GM21737 (cell line): ENCODE data around the gene ACACA.

ENCODE experiments used
- ATAC-seq: cut with Tn5 transposase; IDR thresholded peaks from one replicate; pipeline ENCODE4 v1.9.1; 2021; ENCODE audit warnings: mild to moderate bottlenecking, moderate library complexity; ENCODE audit not compliant: unreplicated experiment

The ACACA gene

DNA sequence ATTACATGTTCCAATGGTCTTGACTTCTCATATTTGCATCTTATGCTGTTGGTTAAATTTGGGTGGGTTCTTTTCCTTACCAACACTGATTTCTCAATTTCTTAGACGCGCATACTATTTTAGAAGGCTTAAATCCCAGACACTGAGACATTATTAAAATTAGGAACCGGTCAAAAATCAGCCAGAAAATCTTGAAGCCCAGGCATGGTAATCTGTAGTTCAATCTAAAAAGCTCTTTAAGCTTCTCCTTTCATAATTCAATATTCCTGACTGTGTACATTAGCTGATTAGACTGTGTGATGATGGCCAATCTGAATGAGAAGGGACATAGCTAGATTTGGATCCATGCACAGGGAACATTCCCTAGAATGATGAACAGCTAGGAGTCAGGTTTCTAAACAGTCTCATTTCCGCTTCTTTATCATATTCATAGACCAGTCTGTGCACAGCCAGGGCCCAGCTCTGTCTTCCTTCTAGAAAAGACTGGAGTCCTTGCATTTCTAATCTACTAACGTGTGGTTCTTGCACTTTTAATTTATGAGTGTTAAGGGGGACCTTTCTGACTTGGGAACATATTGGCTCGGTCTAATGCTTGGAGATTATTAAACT, 268.6 kb downstream of the ACACA start:
- ATAC-seq: no peak

DNA sequence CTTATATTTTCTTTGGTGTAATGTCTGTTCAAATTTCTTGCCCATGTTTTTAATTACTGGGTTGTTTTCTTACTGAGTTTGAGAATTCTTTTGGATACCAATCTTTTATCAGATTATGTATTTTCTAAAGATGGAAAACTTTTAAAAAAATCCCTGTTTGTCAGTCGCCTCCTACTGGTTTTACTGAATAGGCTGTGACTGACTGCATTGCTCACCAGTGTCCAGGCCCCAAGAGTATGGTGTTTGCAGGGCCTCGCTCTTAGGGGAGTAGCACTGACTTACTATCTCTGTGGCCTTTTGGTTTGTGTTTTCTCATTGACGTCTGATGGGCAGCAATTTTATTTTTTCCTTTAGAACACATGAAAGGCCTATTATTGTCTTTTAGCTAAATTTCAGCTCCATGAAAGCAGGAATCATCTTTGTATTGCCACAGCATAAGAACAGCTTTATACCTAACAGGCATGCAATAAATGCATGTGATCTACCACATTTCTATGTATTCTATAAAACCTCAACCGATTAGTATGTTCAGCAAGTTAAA, 269.5 kb downstream of the ACACA start:
- ATAC-seq: no peak

DNA sequence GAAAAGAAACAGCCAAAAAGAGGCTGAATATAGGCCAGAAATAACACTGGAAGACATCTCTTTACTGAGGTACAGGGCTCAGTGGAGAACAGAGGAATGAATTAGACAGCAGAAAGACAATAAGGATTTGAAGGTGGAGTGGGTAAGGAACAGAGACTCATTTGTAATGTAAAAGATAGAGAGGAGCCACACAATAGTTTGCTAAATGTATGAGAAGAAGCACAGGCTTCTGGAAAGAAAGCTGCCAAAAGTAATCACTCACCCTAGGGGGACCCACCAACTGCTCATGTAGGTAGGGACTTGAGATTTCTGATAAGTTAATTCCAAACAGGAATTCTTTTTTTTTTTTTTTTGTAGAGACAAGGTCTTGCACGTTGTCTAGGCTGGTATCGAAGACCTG, 271.1 kb downstream of the ACACA start:
- no peak for ATAC-seq

DNA sequence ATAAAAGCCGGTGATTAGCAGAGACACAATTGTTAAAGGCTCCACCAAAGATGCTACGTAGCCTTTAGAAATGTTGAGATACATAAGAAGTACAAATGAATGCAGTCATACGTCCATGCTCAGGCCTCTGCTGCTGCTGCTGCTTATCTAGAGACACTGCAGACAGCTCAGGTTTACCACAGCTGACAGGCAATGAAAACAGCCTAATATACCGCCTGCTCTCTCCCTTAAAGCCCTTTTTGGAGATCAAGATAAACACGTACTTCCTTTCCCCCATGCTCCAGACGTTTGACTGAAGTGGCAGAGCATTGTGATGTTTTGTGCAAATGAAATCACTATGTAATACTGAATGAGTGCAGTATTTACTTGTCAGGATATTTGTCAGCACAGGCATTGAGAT, 272.6 kb downstream of the ACACA start:
- no peak for ATAC-seq

DNA sequence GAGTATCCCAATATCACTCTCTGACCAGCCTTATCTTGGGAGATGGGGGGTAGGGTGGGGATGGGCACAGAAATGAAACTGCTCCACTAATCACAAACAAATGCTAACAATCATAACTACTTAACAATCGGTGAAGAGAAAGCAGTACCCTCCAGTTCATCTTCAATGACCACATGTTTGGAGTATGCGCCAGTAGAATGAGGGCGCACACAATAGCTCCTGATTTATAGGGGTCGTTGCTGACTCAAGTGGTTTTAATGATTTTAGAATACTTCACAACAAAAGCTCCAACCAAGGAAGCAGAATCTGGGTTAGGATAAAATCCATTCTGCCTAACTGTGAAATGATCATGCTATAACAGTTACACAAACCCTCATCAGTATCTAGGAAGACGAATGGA, 273.5 kb downstream of the ACACA start:
- ATAC-seq: no peak

DNA sequence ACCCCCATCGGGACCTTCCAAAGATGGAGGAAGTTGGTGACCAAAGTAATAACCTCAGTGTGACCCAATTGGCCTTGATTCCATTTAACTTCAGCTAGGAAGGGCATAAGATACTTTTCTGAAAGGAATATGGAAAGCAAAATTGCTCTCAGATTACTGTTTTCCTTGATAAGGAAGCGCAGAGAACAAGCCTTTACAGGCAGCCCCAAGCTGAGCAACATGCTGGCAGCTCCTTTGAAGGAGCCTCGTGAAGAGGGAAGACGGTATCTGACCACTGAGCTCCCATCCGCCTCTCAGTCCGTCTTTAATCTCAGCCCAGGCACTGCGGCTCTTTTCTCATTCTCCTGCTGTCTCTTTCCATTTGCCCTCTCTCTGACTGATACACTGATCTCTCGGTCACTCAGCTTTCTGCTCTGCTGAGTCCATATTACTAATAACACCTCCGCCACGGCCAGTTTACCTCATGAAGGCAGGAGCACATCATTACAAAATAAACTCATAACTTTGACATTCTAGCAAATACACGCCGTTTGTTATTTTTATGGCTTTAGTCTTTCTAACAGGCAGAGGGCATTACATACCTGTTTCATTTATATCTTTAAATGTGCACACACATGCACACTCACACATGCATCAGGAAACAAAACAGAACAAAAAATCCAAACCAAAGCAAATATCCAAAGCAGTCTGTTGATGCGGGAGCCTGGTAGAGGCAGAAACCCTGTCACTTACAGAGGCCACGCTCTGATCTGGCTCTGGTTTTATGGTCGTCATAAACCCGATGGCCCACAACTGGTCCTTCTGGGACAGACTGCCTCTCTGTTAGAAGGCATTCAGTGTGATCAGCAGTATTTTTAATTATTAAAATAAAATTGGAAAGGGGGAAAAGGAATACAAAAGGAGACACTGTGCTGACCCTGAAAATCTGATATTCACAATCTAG, 274.7 kb downstream of the ACACA start:
- ATAC-seq: no peak

DNA sequence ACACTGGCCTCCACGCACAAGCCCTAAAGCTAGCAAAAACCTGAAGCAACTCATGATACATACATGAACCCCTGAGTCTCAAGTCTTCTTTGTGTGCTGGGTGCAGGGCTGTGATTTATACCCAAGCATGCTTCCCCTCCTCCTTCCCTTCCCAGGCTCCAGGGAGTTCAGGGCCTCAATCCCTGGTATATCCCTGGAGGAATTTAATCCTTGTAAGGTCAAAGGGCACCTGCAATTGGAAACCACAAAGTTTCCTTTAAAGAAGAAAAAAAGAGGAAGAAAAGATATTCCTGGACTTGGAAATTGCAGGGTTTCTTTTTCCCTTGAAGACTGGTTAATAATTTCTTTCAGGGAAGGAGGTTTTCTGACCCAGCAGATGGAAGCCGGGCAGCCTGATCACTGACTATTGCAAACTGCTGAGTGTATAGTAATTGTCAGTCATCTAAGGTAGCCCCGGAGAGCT, 275.6 kb downstream of the ACACA start:
- no peak for ATAC-seq

DNA sequence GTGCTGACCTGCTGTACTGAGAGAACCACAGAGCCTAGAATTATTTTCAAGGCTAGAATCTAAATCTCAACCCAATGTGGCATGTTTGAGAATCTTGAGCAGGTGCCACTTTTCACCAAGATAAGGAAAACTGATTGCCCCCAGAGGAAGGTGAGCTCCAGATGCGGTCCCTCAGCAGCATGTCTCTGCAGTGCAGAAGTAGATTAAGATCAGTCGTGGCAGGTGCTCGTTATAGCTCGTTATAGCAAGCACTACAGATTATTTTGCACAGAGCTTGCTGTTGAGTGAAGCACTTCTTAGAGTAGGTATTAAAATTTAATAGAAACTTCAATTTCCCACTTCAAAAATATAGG, 281.8 kb downstream of the ACACA start:
- ATAC-seq: no peak

DNA sequence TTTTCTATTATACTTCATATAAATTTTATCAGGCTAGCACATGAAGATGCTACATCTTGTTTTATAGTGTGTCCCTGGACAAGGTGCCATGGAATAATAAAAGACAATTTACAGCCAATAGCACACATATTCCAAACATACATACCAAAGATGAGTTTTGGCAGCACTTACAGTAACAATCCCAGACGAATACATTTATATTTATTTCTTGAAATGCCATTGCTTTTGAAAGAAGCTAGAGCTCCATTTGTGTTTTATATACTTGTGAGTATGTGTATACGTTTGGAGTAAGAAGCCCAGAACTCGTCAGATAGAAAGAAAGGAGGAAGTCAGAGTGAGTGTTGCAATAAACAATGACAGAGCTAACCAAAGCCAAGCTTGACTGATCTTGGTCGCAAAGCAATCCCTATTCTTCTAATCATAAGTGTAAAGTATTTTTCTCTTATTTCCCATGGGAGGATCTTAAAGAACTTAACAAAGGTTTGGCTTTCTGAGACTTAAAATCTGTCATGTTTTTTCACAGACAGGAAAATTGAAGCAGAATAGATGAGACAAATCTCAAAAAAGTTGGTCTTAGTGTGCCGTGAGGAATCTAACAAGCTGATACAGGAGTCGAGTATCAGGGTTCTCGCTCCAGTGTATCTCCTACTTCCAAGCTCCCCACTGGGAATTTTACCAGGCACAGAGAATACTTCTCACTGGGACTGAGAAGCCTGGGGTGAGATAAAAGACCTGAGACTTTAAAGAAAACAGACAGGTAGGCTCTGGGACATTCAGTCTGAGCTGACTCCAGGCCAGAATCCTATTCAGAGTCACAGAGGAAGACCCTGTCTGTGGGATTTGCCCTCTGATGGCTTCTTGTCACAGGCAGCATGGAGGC, 282.5 kb downstream of the ACACA start:
- no peak for ATAC-seq

DNA sequence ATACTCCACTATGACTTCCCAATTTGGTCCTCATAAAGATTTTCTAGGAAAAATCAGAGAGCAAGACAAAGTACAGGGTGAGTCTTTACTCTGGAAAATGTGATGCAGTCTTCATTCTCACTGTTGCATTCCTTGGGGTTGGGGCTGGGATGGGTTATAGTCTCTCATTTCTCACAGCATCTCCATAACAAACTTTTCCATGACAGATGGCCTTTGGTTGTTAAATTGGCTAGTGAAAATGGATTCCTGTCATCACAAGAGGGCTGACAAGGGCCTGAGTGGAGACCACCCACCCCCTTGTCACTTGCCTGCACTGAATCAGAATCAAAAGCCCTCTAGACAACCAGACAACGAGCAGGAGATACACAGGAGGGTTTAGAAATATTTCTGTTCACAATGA, 283.2 kb downstream of the ACACA start:
- no peak for ATAC-seq

DNA sequence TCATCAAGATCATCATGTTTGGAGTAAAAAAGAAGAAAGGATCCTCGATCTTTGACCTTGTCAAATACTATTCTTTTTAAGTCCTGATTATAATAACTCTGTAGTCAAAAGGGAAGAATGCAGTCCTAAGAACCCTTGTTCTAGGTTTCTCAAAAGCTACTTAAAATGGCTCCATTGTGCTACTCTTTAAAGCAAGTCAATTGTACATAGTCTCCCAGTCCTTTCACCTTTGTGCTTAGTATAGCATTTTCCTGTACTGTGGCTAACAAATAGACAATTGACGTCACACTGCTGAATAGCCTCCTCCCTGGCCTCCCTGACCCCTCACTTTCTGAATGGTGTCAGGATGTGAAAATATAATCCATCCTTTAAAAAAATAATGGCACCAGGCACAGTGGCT, 285.0 kb downstream of the ACACA start:
- no peak for ATAC-seq

DNA sequence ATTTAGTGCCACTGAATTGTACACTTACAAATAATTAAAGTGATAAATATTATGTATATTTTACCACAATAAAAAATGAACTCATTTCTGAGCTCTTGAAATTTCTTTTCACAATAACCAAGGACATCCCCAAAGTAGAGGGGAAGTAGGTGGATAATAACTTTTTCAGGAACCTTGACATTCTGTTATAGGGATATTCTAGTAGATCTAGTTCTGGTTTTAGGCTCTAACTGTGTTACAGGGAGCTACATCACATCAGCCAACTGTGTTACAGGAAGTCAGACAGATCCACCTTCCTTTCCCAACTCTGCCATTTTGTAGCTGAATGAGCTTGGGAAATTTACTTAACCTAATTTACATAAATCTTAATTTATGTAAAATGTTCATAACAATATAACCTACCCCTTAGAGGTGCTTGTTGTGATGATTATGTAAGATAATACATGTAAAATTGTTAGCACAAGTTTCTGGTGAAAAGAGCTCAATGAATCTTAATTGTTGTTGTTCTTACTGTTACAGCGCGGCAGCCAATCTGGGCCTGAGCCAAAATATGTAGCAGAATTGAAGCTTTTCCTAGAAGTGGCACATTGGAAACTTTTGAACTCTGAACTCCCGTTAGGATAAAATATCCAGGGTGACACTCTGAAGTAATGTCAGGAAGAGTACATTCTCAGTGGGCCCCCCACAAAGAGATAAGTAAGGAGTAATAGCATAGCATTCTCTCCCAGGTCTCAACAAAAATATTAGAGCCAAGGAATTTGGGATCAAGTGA, 288.1 kb downstream of the ACACA start:
- no peak for ATAC-seq

DNA sequence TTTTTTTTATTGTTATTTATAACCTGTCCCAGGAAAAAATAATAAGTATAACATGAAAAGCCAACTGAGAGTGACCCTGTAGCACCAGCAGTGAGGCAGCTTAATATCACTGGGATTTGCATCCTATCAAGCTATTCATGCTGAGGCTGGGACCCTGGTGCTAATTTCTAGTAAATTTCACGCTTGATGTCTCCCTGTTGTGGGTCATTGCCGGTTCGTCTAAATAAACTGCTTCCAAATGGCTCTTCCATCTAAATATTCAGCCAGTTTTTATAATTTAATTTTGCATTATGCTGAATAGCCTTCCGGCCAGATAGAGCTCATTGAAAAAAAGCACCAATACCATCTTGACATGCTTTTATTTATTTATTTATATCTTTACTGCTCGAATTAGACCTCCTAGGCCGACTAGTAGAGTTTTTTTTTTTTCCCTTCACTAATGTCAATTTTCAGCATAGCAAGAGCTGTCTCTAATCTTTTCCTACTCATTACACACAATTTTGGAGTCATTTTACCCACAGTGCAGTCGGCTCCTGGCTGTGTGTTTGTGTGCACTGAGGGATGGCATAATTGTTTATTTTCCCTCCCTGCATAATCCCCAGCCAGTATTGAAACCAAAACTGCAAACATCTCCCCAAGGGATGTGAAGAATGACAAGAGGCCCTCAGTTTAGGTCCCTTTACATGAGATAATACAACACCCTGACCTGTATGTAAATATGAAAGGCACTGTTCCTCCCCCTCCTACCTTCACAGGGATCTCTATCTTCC, 289.1 kb downstream of the ACACA start:
- ATAC-seq: no peak

DNA sequence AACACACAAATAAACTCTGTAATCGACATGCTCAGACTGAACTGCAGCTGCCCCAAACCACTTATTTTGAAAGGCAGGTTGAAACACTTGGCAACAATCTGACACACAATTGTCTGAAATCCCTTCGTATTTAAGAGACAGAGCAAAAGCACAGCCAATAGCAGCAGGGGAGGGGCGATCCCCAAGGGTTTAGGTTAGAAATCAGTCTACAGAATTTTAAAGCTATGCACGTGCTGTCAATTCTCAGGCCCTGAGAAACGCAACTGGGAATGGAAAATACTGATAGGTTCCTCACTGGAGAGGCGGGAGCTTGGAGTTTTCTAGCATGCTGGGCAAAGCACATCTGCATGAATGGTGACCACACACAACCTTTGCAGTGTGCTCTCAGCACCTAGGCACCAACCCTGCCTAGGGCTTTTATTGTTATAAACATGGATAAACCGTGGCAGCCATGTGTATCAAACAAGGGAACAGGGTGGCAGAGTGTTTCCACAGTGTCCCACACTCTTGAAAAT, 289.9 kb downstream of the ACACA start:
- no peak for ATAC-seq

DNA sequence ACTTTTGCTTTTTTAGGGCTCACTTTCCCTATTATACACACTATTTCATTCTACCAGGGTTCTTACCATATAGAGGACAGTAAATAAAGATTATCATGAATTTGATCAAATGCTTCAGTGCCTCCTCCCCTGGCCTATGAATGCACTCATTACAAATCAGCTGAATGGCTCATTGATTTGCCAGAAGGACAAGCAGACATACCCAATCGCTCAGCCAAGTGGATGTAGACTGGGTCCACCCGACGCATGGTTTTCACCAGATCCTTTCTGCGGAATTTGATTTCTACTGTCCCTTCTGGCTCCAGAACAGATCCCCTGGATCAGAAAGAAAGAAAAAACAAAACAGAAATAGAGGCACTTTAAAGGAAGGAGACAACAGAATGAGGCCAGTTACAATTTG, 295.3 kb downstream of the ACACA start:
- ATAC-seq: no peak

DNA sequence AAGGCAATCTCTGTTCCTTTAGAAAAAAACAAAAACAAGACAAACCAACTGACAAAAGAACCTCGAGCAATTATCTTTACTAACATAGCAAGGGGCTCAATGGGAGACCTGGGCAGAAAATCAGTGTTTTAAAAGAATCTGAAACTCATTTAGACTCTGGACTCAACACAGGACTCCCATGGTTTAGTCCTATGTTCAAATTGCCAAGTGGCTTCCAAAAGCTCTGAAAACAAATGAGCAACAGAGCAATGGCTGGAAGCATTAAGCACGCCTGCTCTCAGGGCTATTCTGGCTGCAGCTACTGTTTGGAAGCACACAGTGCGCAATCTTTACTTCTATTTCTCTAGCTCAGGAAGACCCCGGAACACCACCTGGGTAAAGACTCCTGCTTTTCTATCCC, 295.9 kb downstream of the ACACA start:
- ATAC-seq: no peak

DNA sequence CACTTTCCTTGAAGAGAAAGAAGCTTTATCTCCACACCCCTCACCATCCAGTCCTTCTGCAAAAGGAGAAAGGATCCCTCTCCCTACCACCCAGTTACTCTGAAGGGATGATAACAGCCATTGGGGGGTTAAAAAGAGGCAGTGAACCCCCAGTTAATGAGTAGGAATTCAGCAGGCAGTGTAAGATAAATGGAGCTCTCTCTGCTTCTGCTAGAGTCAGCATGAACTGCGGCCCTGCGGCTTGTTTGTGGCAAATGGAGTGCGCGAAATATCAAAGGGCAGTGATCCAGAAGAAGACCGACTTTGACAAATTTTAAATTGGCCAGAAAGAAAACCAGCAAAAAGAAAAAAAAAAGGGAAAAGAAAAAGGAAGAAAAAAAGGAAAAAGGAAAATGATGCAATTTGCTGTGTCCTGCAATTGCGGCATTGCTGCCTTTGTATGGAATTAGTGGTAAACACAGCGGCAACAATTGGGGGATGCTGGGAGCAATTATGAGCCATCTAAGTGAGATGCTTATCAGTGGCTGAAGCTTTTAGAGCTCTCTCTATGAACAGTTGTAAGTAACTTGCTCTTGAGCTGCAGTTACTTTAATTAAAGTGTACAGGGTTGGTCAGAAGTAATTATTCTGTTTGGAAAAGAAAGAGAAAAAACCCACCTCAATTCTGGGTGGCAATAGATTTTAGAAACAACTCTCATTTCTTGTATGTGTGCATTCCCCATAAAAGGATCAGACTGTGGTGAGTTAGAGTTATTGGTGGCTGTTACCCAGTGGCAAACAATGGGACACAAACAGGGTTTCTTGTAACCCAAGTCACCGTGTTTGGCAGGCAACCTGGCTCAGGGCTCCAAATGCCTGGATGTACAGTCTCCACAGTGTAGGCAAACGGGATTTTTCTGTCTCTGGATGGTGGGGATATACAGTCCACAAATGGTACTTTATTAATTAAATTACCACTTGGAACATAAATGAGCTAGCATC, 296.6 kb downstream of the ACACA start:
- ATAC-seq: no peak

DNA sequence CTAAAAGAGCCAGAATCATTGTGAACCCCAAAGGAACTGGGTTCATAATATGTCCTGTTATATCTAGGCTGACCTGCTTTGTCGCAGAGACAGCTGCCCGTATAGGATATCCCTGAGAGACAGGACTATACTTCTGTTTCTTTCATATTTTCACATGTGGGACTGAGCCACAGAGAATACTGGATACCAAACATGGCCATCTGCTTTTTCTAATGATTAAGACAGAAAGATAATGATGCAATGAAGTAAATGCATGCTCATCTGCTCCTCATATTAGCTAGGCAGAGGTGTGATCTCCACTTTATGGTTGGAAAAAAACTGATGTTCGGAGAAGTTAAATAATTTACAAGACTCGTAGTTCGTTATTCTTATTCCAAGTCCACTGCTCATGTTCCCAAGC, 297.5 kb downstream of the ACACA start:
- no peak for ATAC-seq
